Activated CD8-positive, alpha-beta memory T cell treated with anti-CD3 and anti-CD28 coated beads for 36 hours (primary cell): ENCODE data around the gene CBFA2T3. TPM values are rescaled to one million over a fixed set of nuclear protein-coding genes. Genes with fewer than 3 reads are reported as not detected.

Experiments
- CTCF ChIA-PET: fragments of 350-600 bp; sonication (Branson Sonifier 250); formaldehyde crosslinking; loops from one replicate; lab custom pipeline; 2021; ENCODE audit warnings: antibody characterized with exemption; lab: Charles Lee
- POLR2A ChIA-PET: fragments of 350-600 bp; sonication (Branson Sonifier 250); formaldehyde crosslinking; loops from one replicate; lab custom pipeline; 2021; ENCODE audit warnings: antibody characterized with exemption; lab: Charles Lee
- total RNA-seq, 2 experiments: library from RNA; stranded (reverse); gene quantifications; one replicate each; pipeline ENCODE4 v1.2.3, GENCODE V29; 2021

CBFA2T3 gene
- total RNA-seq, 2 experiments from 2014 or later = not detected

DNA sequence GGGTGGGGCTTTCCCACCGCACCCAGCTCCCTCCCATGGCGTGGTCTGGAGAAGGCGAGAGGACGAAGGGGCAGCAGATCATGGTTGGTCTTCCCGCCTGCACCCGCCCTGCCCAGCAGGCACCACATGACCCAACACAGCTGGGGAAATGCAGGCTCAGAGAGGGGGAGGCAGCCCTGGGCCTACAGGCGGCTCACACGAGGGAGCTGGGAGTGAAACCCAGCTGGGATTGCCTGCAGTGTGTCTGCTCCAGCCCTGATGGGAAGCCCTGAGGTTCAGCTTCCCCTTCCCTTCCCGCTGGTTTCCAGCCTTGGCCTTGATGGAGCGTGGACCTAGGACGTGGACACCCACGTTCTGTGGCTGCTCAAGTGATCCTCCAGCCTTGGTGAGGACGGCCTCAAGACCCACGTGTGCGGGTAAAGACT, 90.6 kb downstream of the CBFA2T3 start:
- ChIA-PET CTCF (no interaction called here), POLR2A (no interaction called here)

DNA sequence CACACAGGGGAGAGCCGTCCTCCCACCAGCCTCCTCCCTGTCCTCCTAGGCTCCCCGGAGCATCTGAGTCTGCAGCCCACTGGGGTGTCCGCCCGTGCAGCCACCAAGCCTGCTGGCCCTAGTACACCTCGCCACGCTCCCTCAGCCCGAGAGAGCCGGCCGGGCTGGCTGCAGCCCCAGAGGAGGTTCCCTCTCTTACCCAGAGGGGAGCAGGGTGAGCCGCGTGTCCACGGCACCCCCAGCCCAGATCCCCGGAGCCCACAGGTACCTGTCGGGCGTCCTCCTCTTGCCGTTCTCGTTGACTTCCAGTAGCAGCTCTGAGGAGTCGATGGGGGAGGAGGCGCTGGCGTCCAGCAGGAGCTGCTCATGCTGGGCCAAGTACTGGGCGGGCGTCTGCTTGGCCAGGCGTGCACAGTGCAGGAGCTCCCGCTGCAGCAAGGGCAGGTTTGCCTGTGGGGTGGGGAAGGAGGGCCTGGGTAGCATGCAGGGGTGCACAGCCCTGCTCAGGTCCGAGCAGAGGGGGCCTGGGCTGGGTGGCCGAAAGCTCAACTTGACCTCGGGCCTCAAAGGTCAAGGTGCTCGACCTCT, 91.2 kb downstream of the CBFA2T3 start:
- ChIA-PET CTCF (no interaction called here), POLR2A (no interaction called here)

DNA sequence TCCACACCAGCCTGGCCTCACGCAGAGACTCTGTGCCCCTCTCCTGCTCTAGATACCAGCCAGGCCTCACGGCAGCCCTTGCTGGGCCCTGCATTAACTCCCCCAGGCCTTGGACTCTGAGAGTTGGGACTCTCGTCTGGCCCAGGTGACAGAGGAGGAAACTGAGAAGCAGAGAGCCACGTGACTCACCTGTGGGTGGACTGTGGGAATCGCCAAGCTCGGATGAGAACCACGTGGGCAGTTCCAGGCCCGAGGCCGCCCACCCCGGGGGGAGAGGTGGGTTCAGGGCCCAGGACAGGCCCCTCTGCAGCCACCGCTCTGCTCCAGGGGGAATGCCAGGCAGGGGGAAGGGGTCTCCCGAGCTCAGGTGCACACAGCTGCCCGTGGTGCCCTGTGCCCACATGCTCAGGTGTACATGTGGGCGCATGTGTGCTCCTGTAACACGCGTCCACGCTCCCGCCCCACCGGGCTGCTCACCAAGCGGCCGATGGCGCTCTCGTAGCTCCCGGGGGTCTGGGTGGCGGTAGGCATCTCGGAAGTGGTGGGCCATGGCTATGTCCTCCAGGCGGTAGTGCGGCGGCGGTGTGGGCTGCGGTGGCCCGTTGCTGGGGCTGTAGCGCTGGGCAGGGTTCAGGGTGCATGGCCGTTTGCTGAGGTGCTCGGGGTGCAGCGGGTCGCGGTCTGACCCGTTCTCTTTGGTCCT, 92.3 kb downstream of the CBFA2T3 start:
- CTCF ChIA-PET = no interaction called here

DNA sequence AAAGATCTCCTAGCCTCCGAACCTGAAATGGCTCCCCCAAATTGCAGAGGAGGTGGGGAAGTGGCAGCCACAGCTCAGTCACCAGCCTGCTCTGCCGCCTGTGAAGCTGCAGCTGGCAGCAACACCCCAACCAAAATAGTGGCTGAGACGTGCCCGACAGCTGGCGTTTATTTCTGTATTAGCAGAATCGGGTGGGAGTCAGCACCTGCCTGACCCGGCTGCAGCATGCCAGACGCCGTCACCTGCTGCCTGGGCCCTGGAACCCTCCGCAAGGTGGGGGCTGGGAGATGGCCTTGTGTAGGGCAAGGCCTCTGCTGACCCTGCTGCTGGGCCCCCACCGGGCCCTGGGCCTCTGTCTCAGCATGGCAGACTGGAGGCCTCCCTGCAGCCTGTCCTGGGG, 93.1 kb downstream of the CBFA2T3 start:
- ChIA-PET POLR2A (no interaction called here), CTCF (no interaction called here)

More for the DNA sequence above, 92.3 kb downstream of the CBFA2T3 start:
- POLR2A ChIA-PET = no interaction called here

DNA sequence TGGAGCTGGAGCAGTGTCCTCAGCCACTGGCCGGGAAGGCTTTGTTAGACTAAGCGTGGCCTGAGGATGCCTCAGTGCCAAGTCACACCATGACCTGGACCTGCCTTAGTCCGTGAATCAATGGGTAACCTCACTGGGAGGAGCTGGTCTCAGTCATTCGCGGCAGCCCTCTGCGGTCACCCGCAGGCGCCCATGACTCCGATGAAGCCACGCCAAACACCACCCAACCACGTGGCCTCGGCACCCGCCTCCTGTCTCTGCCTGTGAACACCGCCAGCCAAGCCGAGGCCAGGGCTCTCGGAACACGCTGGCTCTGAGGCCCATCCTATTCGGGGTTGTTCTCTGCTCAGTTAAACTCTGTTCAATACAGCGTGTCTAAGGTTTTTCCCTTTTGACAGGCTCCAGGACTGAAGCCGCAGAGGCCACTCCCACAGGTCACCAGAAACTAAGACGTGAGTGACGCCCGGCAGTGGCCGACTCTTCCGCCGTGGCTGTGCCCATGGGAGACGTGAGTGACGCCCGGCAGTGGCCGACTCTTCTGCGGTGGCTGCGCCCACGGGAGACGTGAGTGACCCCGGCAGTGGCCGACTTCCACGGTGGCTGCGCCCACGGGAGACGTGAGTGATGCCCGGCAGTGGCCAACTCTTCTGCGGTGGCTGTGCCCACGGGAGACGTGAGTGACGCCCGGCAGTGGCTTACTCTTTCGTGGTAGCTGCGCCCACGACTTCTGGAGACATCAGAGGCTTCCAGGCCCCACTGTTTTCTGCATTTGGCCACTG, 93.7 kb downstream of the CBFA2T3 start:
- ChIA-PET CTCF (interaction anchor here (0.5 kb wide), 1 partner anchor 18 kb away, joined by 3 read pairs; no protein-coding TSS in a partner anchor), POLR2A (no interaction called here)

DNA sequence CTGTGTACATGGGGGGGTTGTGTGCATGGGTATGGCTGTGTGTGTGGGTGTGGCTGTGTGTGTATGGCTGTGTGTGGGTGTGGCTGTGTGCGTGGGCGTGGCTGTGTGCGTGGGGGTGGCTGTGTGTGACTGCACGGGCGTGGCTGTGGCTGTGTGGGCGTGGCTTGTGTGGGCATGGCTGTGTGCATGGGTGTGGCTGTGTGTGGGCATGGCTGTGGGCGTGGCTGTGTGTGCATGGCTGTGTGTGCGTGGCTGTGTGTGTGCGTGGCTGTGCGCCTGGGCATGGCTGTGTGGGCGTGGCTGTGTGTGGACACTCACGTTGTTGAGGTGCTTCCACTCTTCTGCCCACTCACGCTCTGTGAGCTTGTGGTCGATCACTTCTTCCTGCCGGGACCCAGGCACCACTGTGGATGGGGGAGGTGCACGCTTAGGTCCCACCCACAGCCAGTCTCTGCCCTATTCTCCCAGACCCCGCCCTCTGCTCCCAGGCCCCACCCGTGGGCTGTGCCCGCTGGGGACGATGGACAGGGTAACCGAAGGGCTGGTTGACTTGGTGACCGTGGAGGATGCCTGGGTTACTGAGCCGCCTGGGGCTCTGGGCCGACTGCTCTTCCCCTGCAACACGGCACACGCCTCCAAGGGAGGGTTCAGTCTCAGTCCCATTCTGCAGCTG, 94.5 kb downstream of the CBFA2T3 start:
- ChIA-PET POLR2A (no interaction called here), CTCF (no interaction called here)

DNA sequence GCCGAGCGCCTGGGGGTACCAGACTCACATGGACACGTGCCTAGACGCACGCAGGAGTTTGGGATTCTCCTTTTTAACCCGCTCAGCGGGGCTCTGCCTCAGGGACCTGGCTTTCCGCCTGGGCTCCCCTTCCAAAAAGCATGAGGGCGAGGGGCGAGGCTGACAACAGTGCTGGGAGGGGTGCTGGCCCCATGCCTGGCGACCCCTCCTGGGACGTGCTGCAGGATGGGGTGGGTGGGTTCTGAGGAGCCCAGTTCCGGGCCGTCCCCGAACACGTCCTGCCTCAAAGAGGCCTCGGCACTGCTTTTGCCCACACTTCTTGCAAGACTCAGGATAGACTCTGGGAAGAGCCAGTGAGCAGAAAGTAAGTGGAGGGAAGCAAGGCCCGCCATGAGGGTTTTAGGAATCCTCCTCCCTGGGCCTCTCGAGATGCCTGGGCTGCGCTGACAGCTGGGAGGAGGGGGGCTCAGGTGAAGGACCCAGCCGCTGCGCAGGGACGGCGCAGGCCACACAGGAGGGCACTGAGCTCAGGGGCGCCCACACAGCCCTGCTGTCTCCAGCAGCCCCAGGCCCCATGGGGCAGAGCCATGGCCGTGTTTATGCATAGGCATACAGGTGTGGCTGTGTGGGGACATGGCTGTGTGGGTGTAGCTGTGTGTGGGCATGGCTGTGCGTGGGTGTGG, 95.2 kb downstream of the CBFA2T3 start:
- ChIA-PET CTCF (no interaction called here), POLR2A (no interaction called here)

DNA sequence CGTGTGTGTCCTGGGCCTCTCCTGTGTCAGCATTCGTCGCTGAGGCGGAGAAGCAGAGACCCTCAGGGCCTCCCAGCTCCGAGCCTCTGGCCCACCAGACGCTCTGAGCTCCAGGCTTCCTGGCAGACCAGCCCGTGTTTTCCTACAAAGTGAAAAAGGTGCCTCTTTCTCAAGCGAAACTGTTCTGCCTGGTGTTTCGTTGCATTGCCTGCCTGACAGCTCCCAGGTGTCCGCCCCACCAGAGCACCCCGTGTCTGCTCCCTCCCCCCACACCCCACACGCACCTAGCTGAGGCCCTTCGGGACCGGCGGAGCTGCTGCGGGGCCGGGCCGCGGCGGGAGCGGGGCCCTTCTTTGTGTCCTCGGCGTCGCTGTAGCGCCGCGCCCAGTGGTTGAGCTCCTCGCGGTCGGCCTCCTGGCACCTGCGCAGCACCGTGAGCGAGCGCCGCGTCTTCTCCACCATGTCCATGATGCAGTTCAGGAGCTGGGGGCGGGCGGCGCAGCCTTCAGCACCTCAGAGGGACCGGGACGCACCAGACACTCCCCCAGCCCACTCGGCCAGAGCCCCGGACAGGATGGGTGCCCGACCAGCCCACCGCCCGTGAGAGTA, 95.9 kb downstream of the CBFA2T3 start:
- ChIA-PET CTCF (no interaction called here), POLR2A (no interaction called here)

DNA sequence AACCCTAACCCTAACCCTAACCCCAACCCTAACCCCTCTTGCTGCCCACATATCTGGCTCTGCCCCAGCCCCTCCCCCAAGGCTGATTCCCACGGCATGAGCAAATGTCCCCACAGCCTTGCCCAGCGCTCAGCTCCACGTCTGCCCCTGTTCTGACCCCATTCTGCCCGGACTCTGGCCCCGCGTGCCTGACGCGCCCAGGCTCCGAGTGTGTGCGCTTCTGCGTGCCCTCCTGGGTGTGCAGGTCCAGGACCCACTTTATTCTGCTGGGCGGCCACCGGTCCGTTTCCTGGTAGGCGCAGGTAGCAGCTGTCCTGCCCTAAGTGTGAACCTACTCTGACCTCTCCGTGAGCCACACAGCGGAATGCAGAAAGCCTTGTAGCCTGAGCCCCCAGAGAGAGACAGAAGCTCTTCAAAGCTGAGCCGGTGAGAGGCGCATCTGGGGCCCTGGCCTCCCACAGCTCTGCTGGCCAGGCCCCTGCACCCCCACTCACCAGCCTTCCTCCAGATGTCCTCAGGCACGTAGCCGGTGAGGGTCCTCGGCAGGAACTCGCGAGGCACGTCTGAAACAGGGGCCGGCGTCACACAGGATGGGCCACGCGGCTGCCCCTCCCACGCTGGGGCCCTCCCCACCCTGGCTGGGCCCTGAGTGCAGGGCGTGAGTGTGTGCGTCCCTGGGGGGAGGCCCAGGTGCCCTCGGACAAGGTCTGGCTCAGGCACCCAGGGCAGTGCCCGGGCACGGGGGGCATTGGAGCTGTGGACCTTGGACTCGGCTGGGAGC, 96.6 kb downstream of the CBFA2T3 start:
- ChIA-PET POLR2A (no interaction called here), CTCF (no interaction called here)

DNA sequence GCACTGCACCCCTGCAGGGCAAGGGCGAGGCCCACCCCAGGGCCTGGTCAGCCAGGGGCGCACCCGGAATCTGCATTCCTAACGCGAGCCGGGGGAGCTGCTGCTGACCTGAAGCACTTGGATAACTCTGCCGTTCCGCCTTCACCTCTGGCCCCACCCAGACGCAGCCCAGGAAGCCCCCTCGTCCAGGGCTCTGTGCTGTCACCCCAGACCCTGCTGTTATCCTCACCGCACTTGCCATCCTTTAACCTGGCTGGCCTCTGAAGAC, 97.3 kb downstream of the CBFA2T3 start:
- CTCF ChIA-PET = no interaction called here
- POLR2A ChIA-PET = no interaction called here

DNA sequence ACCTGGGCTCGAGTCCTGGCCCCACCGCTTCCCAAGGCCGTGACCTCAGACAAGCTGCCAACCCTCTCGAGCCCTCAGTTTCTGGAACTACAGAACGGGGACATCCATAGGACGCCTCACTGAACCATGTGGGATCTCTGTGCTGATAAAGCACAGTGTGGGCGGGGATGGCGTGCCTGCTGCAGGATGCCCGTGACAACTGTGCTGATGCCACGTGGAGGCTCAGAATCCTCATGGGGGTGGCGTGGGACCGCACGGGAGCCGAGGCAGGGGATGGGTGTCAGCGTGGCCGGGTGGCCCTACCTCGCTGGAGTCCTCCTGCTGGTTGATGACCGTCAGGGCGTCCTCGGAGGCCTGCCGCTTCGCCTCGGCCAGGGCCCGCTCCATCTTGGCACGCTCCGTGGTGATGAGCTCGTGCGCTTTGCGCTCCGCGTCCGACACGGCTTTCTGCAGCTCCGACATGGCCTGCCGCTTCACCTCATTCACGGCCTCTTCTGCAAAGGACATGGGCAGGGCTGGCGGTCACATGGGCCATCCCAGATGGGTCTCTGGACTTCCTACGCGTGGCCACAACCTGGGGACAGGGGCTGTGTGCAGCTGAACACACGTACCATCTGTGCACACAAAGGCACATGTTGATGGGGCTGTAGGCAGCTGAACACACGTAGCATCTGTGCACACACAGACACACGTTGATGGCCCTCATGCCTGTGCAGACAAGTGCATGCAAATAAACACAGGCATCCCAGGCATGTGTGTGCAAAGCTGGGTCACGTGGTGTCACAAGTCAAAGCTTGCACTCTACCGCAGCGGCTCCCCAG, 97.8 kb downstream of the CBFA2T3 start:
- ChIA-PET CTCF (no interaction called here), POLR2A (no interaction called here)

DNA sequence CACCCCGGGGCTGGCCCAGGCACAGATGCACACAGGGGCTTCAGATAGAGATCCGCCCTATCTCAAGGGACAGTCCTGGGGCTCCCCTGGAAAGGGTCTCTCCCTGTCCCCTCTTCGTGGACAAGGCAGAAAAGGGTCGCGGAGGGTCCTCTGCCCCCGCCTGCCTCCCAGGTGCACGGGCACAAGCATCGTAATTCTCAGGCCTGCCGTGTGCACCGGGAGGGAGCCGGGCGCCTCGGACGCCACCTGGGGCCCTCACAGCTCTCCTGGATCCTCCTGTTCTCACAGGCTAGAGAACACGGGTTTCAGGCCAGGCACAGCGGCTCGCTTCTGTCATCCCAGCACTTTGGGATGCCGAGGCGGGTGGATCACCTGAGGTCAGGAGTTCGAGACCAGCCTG, 98.7 kb downstream of the CBFA2T3 start:
- POLR2A ChIA-PET = no interaction called here
- CTCF ChIA-PET = no interaction called here

DNA sequence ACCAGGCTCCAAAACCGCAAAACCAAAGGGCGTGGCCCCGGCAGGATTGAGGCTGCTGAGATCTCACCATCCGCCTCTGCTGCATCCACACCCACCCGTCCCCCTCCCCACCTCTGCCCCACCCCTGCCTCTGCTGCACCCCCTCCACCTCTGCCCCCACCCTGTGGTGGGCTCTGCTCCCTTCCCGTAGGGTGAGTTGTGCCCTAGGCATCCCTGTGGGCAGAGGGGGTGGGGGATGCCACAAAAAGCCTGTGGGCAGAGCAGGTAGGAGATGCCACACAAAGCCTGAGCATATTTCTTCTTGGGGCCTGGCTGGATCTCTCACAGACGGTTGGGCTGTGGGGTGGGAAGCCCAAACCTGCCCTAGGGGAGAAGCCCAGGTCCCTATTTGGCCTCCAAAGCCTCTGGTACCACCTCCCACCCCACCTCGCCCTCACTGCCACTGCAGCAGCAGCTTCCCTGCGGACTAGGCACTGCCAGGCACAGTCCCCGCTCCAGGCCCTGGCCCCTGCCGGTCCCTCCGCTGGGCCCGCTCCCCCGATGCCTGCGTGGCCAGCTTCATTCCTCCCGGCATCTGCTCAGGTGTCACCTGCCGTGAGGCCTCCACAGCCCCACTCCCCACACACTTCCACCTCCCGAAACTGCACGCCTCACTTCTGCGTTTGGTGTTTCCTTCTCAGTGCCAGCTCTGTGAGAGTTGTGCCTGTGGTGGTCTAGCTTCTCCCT, 99.3 kb downstream of the CBFA2T3 start:
- ChIA-PET POLR2A (no interaction called here), CTCF (no interaction called here)

DNA sequence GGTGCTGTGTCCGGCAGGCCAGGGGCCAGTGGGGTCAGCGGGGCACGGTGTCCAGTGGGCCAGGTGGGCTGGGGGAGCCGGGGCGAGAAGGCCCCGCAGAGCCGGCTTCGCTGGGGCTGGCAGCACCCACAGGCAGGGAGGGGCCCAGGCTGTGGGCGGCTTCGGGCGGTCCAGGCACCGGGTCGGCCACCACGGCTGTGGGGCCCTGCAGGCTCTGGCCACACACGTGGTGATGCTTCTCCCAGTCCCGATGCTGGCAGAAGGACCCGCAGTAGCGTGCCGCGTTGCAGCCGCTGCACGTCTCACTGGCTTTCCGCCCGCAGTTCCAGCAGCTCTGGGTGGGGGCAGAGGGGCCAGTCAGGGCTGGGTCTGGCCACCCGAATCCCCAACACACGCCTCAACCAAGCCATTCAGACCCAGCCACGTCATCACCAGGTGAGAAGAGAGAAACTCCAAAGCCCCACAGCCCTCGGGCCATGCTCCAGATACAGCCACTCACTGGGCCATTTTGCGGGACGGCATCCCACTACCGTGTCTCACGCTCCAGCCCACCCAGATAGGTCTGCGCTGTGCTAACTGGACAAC, 100.0 kb downstream of the CBFA2T3 start:
- POLR2A ChIA-PET = no interaction called here
- CTCF ChIA-PET = no interaction called here

DNA sequence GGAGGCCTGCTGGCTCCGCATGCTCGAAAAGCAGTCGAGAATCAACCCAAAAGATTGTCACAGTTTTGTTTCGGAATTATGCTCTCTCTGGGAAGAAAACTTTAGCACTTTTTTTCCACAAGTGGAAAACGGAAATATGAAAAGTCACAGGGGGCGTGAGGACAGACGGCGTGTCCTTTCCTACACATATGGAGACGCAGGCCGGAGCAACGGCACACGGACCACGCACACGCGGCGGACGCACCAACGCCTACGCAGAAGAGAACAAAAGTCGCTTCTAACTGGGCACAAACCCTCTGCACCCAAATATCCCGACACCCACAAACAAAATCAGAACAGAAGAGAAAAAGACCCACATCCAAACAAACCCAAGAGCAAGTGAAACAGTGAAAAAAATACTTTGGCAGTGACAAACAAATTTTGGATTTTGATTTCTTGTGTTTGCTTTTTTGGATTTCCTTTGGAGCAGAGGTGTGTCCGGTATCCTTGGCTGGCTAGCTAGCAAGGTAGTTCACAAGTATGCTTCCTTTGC, 101.2 kb downstream of the CBFA2T3 start:
- CTCF ChIA-PET = no interaction called here
- POLR2A ChIA-PET = no interaction called here

DNA sequence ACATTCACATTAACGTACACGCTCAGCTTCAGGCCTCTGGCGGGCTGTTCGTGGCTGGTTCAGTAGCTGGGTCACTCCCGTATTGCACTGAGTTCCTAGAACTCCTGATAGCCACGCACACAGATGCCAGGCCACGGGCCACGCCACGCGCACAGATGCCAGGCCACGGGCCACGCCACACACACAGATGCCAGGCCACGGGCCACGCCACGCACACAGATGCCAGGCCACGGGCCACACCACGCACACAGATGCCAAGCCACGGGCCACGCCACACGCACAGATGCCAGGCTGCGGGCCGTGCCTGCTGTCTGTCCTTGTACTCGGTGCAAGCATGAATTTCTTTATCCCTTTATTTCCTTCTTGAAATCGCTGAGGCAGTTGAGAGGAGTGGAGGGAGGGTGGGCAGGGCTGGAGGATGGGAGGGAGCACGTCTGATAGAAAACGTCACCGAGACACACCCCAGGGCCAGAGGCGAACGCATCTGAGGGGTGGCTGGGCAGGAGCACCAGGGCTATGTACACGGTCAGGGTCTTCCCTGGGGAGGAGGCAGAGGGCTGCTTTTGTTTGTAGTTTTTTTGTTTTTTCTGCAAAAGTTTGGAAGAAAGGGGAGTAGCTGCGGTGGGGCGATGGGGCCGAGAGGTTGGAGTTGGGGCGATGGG, 101.9 kb downstream of the CBFA2T3 start:
- ChIA-PET CTCF (no interaction called here), POLR2A (no interaction called here)
